GM23338 (cell line): ENCODE measurements around the gene U2SURP. TPM values are rescaled to one million over a fixed set of nuclear protein-coding genes. Genes with fewer than 3 reads are reported as not detected.

ENCODE experiments used
- ATAC-seq: fragments of 200-7000 bp; cut with Tn5 transposase; 3 replicates; pipeline ENCODE4 v1.9.1; 2020
- DNase-seq: peaks from one replicate; pipeline ENCODE4 v3.0.0-alpha.2; 2015; ENCODE audit warnings: low spot score
- H2AFZ ChIP-seq: fragments of 200-600 bp; sonication (generic); 2 replicates; pipeline ENCODE4 v1.8.0; 2016; ENCODE audit warnings: antibody characterized with exemption, mild to moderate bottlenecking, moderate library complexity
- H3F3A ChIP-seq: fragments of 200-600 bp; sonication (generic); replicated peaks from 2 replicates; pipeline ENCODE4 v1.8.0; 2017; ENCODE audit warnings: antibody characterized with exemption, mixed run types, low read depth
- H3K27ac ChIP-seq: fragments of 200-600 bp; sonication (generic); 2 replicates; pipeline ENCODE4 v1.6.1; 2016; ENCODE audit warnings: low read depth
- H3K27me3 ChIP-seq: fragments of 200-600 bp; sonication (generic); 2 replicates; pipeline ENCODE4 v1.8.0; 2016; ENCODE audit warnings: mild to moderate bottlenecking, mixed run types, moderate library complexity; ENCODE audit not compliant: insufficient read depth
- H3K36me3 ChIP-seq: fragments of 200-600 bp; sonication (generic); 2 replicates; pipeline ENCODE4 v1.8.0; 2016; ENCODE audit warnings: mild to moderate bottlenecking; ENCODE audit not compliant: insufficient read depth
- H3K4me1 ChIP-seq: fragments of 200-600 bp; sonication (generic); 2 replicates; pipeline ENCODE4 v1.8.0; 2016; ENCODE audit warnings: mild to moderate bottlenecking, moderate library complexity; ENCODE audit not compliant: insufficient read depth
- H3K4me2 ChIP-seq: fragments of 200-600 bp; sonication (generic); 2 replicates; pipeline ENCODE4 v1.7.1; 2017; ENCODE audit warnings: mixed run types
- H3K4me3 ChIP-seq: fragments of 200-600 bp; sonication (generic); 2 replicates; pipeline ENCODE4 v1.6.1; 2016; ENCODE audit warnings: mixed run types
- H3K79me2 ChIP-seq: fragments of 200-600 bp; sonication (generic); replicated peaks from 2 replicates; pipeline ENCODE4 v1.8.0; 2017; ENCODE audit warnings: mild to moderate bottlenecking; ENCODE audit not compliant: insufficient read depth
- H3K9me2 ChIP-seq: fragments of 200-600 bp; sonication (generic); 2 replicates; pipeline ENCODE4 v1.8.0; 2017; ENCODE audit not compliant: insufficient read depth
- H4K20me1 ChIP-seq: fragments of 200-600 bp; sonication (generic); replicated peaks from 2 replicates; pipeline ENCODE4 v1.8.0; 2017; ENCODE audit warnings: mild to moderate bottlenecking; ENCODE audit not compliant: insufficient read depth
- H3K27ac Mint-ChIP-seq: 2 replicates; pipeline ENCODE4 v1.8.0; 2020; ENCODE audit warnings: inconsistent platforms, mild to moderate bottlenecking, moderate library complexity, mixed read lengths
- H3K27me3 Mint-ChIP-seq: 3 replicates; pipeline ENCODE4 v1.8.0; 2022; ENCODE audit warnings: low read depth, mild to moderate bottlenecking, moderate library complexity, mixed read lengths, inconsistent platforms; ENCODE audit not compliant: insufficient read depth, poor library complexity
- H3K36me3 Mint-ChIP-seq: 3 replicates; pipeline ENCODE4 v1.8.0; 2021; ENCODE audit warnings: low read depth, mild to moderate bottlenecking, inconsistent platforms, moderate library complexity, mixed read lengths
- H3K4me1 Mint-ChIP-seq: 3 replicates; pipeline ENCODE4 v1.8.0; 2020; ENCODE audit warnings: mild to moderate bottlenecking, inconsistent platforms, mixed read lengths
- H3K4me3 Mint-ChIP-seq: 3 replicates; pipeline ENCODE4 v1.8.0; 2021; ENCODE audit warnings: moderate library complexity, mild to moderate bottlenecking, inconsistent platforms, mixed read lengths
- H3K9me3 Mint-ChIP-seq: 3 replicates; pipeline ENCODE4 v1.8.0; 2020; ENCODE audit warnings: moderate library complexity, mild to moderate bottlenecking, inconsistent platforms, mixed read lengths
- CREB1 ChIP-seq: fragments of 250-450 bp; sonication (Bioruptor Pico); IDR thresholded peaks from 2 replicates; pipeline ENCODE4 v1.5.0; 2020; ENCODE audit warnings: low read depth, mild to moderate bottlenecking, moderate library complexity
- CTCF ChIP-seq, 2 experiments: fragments of 200-600 bp in 1 of 2; sonication (generic) in 1 of 2; conservative IDR thresholded peaks; 2 replicates each; pipeline versions ENCODE4 v1.5.1 to v1.6.1; 2016 to 2017; ENCODE audit warnings: antibody characterized with exemption in 2 of 2, low read depth in 2 of 2, mild to moderate bottlenecking in 2 of 2, moderate library complexity in 1 of 2
- ETS1 ChIP-seq: IDR thresholded peaks from 2 replicates; pipeline ENCODE4 v1.6.1; 2016; ENCODE audit warnings: antibody characterized with exemption
- EZH2 ChIP-seq: fragments of 200-600 bp; sonication (generic); IDR thresholded peaks from one replicate; pipeline ENCODE4 v1.8.0; 2017; ENCODE audit warnings: antibody characterized with exemption, mild to moderate bottlenecking, low read depth; ENCODE audit not compliant: unreplicated experiment
- EZH2phosphoT487 ChIP-seq: fragments of 200-600 bp; sonication (generic); IDR thresholded peaks from one replicate; pipeline ENCODE4 v1.8.1; 2018; ENCODE audit warnings: antibody characterized with exemption; ENCODE audit not compliant: unreplicated experiment
- JUNB ChIP-seq: IDR thresholded peaks from one replicate; pipeline ENCODE4 v1.6.1; 2016; ENCODE audit warnings: antibody characterized with exemption; ENCODE audit not compliant: unreplicated experiment
- NANOG ChIP-seq: IDR thresholded peaks from 2 replicates; pipeline ENCODE4 v1.6.1; 2016; ENCODE audit warnings: antibody characterized with exemption, borderline replicate concordance
- POLR2AphosphoS5 ChIP-seq: IDR thresholded peaks from 2 replicates; pipeline ENCODE4 v1.6.1; 2016; ENCODE audit warnings: antibody characterized with exemption, low read depth
- REST ChIP-seq: IDR thresholded peaks from one replicate; pipeline ENCODE4 v1.6.1; 2018; ENCODE audit warnings: antibody characterized with exemption; ENCODE audit not compliant: unreplicated experiment
- STAT1 ChIP-seq: IDR thresholded peaks from one replicate; pipeline ENCODE4 v1.6.1; 2016; ENCODE audit warnings: antibody characterized with exemption; ENCODE audit not compliant: unreplicated experiment
- ZNF114 ChIP-seq: fragments of 250-450 bp; sonication (Bioruptor Pico); IDR thresholded peaks from 2 replicates; pipeline ENCODE4 v1.5.0; 2020; ENCODE audit warnings: mild to moderate bottlenecking, moderate library complexity
- ZNF331 ChIP-seq: fragments of 250-450 bp; sonication (Bioruptor Pico); IDR thresholded peaks from 2 replicates; pipeline ENCODE4 v1.5.0; 2020; ENCODE audit warnings: low read depth, mild to moderate bottlenecking, moderate library complexity
- ZNF462 ChIP-seq: fragments of 250-450 bp; sonication (Bioruptor Pico); IDR thresholded peaks from 2 replicates; pipeline ENCODE4 v1.5.0; 2020; ENCODE audit warnings: mild to moderate bottlenecking, moderate library complexity
- polyA plus RNA-seq: library from polyadenylated mRNA; unstranded; fragments of >200 nt; fragmentation: Nextera tagmentation; extraction: Ambion mirVana; gene quantifications from 2 replicates; pipeline ENCODE4 v1.2.1, GENCODE V29; 2016
- total RNA-seq: library from RNA; depleted of rRNA; stranded (reverse); fragments of >200 nt; shearing (Covaris generic); gene quantifications from 2 replicates; pipeline ENCODE4 v1.2.3, GENCODE V29; 2014

The U2SURP gene
- total and polyA plus RNA-seq, 2 experiments from 2014 or later = 116 to 372 TPM

GRCh38 chr3:143081844-143082778, 80.7 kb downstream of the U2SURP start:
- Histone ChIP-seq H2AFZ (peak overlapping the region; percentile 43; the same call in 1 of the 2 replicates), H3K27me3 (no peaks in the 10 kb centered on the region), H3K79me2 (no peaks in the 10 kb centered on the region), H3K4me1 (no peaks in the 10 kb centered on the region), H3K27ac (no peak overlapping the region), H4K20me1 (no peaks in the 10 kb centered on the region), H3K4me2 (no peak overlapping the region), H3K4me3 (no peak overlapping the region), H3K36me3 (no peaks in the 10 kb centered on the region), H3F3A (no peaks in the 10 kb centered on the region), H3K9me2 (no peaks in the 10 kb centered on the region)
- Mint-ChIP-seq H3K4me3 (no peak overlapping the region), H3K9me3 (peaks cover 21% of the 10 kb centered on the region), H3K4me1 (peaks cover 6% of the 10 kb centered on the region; the same call in 2 of the 3 replicates), H3K27ac (no peak overlapping the region), H3K36me3 (peaks cover 13% of the 10 kb centered on the region), H3K27me3 (no peaks in the 10 kb centered on the region)
- TF ChIP-seq ZNF331 (CRISPR knock-in tag) (no peak), ZNF114 (CRISPR knock-in tag) (no peak), NANOG (no peak), ZNF462 (CRISPR knock-in tag) (no peak), POLR2AphosphoS5 (no peak), CREB1 (CRISPR knock-in tag) (no peak), ETS1 (no peak), CTCF (conservative IDR thresholded peaks at IDR 0.05; ENCODE audit: low read depth in 2 of 2) (no peak), JUNB (no peak), EZH2 (no peak), EZH2phosphoT487 (no peak), REST (no peak), STAT1 (no peak)
- ATAC-seq = no peak
- DNase-seq = no peak
